Stimulated activated CD4-positive, alpha-beta T cell treated with anti-CD3 and anti-CD28 coated beads, Interleukin-12 subunit alpha, Interleukin-12 subunit beta, amount 100 ng/mL, for 24 hours (primary cell): ENCODE data around the gene NR4A1.

Experiments
- DNase-seq, 2 experiments: peaks; one replicate each; pipeline ENCODE4 v3.0.0-alpha.2; 2020; ENCODE audit warnings: low read depth in 2 of 2

The NR4A1 gene

DNA sequence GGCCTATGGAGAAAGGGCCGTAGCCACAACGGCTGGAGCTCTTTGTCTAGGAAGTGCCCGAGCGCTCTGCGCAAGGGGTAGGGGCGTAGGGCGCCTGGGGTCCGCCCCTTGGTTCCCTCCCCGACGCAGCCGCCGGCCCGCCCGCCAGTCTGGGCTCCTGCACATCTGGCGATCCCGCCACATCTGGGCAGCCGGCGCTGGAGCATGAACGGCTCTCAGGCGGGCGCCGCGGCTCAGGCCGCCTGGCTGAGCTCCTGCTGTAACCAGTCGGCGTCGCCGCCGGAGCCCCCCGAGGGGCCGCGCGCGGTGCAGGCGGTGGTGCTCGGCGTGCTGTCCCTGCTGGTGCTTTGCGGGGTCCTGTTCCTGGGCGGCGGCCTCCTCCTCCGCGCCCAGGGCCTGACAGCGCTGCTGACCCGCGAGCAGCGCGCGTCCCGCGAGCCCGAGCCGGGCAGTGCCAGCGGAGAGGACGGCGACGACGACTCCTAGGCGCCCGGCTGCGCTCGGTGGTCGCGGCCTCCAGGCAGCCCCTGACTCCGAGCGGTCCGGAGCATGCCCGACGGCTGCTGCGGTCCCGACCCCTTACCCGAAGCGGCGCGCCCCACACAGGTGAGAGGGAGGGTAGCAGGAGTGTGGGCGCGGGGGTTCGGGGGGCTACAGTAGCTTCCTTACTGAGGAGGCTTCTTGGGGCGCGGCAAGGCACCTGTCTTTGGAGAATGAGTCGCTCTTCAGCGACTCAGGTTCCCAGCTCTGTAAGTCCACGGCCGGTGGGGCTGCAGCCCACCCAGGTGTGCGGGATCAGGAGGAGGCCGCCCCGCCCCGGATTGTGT lies 28.5 kb downstream of the NR4A1 start, which contains the start of gene SMIM41:
Gene SMIM41 (plus strand): TSS at position 129 of the 827 bp plus-strand sequence. CDS start 76 bp downstream, at position 205.
- no peak for DNase-seq

DNA sequence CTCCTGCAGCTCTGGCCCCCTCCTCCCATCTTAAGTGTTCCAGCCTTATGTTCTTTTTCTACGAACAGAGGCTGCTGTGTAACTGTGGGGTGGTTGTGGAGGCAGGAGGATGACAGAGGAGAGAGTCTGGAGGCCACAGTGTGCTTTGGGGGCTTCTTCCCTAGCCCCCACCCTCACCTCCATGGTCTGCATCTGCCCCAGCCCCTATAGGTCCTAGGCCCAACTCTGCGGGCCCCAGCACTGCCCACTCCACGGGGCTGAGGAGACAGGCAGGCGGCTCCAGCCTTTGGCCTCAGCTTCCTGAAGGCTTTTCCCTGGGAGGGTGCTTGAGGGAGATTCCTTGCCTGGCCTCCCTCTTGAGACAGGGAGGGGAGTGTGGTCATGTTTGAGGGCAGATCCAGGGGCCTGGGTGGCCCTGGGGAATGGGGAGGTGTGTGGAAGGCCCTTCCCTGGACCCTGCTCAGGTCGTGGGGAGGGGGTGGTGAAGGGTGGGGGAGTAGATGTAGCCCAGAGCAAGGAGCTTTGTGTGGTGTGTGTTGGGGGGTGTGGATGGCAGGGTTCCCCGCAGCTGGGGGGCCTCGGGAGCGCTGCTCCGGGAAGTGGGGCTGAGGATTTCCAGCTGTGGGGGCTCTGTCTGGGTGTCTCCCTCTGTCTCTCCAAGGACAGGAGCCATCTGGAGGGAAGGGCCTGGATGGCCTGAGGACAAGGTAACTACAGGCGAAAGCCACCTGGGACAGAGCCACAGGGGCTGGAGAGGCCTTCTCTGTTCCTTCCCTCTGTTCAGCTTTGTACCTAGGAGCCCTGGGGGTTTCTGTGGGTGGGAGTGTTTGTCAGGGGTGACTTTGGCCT lies 29.4 kb downstream of the NR4A1 start:
- no peak for DNase-seq

DNA sequence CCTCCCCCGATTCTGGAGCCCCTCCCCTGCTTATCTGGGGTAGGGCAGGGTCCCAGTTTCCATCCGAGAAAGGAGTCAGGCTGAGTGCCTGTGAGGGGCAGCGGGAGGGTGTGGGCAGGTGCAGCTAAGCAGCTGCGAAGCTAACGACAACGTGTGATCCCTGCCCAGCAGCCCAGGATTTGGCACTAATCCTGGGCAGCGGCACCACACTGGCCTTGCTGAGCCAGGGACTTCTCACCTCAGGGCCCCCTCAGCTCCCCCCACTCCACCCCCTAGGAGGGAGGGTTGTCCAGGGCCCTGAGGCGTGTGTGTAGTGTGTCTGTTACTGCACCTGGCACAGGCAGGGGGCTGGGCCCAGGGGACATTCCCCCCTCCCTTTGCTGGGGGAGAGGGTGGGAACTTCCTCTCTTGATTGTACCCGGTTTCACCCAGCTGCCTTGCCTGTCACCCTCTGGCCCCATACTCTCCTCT lies 30.1 kb downstream of the NR4A1 start:
- DNase-seq: no peak

DNA sequence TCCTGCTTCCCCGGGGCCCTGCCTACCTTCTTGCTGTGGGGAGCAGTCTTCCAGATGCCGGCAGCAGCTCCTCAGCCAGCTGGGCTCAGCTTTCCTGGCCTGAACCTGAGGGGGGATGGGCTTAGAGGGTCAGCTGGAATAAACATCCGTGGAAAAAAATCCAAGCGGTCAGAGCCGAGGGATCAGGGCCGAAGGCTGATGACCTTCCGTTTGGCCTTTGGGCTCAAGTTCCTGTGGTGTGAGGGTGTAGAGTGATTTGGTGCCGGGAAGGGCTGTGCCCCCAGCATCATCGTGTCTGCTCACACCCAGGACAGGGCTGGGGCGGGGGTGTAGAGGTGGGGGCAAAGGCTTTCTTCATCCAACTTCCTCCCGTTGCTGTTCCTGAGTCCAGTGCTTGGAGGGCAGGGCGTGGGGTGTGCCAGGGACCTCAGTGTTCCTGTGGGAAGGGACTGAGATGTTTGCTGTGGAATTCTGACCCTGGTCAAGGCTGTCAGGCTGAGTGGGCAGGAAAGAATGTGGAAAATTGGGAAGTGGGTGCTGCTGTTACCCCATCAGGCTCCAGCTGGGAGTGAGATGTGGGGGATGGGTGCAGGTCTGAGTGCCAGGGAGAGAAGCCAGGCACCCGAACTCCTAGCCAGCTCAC lies 30.9 kb downstream of the NR4A1 start:
- DNase-seq: no peak

DNA sequence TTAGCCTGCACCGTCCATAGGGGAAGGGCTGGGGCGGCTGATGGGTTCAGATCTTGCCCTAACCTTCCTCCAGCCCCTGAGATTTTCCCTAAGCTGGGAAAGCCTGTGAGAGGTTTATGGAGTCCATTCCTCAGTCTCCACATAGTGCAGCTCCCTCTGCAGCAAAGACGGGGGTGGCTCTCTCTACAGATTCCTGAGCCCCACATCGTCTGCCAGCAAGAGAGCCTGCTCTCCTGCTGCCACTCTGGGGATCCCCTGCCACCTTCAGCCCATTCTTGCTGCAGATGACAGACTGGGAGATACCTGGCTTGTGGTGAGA lies 31.4 kb downstream of the NR4A1 start:
- no peak for DNase-seq

DNA sequence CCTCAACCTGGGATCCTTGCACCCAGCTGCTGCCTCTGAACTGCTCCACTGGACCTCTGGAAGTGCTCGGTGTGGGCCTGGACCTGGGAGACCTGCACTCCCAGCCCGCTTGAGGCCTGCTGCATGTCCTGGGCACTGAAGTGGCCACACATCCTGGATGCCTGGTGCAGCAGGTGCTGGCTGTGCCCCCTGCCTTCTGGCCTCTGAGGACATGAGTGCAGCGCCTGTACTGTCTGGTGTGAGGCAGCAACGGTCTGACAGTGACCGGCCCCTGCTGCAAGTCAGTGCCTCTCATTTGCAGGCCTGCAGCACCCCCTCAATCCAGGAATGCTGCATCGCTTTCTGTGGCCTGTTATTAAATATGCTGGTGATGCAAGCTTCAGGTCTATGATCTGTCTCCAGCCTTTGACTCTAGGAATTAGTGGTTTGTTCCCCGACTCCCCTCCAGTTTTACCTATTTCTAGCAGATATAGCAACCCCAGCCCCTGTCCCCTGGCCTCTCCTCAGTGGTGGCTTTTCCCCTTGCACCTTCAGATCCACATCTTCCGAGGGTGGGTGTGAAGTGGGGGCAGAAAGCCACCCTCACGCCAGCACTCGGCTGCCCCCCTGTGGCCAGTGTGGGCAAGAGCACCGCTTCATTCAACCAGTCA lies 31.9 kb downstream of the NR4A1 start:
- DNase-seq: peak; percentile 25 to 48

DNA sequence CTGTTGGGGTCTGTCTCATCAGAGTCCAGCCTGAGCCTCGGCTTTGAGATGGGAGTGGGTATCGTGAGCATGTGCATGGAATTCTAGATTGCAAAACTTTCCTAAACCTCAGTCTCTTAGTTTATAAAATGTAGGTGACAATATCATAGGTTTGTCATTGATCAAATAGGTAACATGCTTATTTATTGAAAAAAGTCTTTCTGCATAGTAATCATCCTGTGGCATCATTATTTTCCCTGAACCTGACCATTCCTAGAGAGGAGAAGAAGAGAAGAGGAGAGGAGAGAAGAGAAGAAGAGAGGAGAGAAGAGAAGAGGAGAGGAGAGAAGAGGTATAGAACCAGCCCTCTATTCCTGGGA lies 32.4 kb downstream of the NR4A1 start:
- no peak for DNase-seq

DNA sequence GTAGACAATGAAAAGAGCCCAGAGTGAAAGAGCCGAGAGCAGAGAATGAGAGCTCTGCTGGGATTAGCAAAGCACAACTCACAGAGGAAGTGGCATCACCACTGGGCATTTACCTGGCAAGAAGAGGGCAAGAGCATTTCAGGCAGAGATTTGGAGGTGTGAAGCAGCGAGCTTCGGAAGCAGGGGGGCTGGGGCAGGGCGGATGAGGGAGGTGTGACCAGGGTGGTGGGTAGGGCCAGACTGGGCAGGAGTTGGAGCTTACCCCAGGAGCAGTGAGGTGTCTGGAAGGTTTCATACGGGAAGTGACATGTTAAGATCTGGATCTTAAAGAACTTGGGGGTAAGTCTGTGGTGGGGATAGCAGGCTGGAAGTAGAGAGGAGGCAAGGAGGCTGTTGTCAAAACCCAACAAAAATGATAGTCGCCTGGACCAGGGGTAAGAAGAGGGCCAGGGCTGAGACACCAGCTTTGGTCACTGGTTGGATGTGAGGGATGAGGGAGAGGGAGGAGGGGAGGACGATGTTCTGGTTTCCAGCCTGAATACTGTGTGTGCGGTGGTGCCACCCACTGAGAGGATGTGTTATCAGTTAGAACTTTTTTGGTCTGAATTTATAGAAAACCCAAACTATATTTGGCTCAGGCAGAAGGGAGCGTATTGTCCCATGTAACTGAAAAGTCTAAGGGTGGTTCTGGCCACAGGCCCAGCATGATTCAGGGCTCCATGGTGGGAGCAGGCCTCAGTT lies 33.4 kb downstream of the NR4A1 start:
- DNase-seq: no peak

DNA sequence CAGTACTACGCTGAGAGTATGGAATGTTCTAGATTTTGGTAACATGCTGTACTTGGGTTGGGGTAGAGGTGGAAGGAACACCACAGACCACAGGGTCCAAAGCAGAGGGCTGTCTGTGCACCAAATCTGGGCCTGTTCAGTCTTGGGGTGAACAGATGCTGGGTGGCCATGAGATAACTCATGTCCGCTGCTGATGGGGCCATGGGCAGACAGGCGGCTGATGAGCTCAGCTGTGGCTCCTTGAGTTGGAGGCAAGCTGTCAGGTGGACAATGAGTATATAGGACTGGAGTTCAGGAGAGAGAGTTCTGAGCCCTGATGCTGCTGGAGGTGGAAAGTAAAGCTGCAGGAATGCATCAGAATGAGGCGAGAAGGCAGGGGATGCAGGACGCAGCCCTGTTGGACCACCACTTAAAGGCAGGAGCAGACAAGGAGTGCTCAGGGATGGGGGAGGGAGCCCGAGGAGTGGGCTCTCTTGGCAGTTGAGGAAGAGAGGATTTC lies 34.5 kb downstream of the NR4A1 start:
- DNase-seq: no peak

DNA sequence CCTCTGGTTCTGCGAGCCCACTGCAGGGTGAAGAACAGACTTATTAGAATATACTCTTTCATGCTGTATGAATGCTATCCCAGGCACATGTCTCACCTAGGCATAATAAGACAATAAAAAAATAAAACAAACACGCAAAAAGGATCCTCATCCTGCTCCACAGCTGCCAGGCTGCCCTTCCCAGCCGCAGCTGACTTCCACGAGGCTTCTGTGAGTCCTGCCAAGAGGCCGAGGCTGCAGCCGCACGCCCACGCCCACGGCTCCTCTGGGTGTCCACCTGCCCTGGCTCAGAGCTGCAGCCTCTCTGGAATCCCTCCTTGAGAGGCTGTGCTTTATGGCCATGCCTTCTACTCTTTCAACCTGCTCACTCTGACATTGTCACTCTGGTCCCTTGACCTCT lies 35.1 kb downstream of the NR4A1 start:
- no peak for DNase-seq

DNA sequence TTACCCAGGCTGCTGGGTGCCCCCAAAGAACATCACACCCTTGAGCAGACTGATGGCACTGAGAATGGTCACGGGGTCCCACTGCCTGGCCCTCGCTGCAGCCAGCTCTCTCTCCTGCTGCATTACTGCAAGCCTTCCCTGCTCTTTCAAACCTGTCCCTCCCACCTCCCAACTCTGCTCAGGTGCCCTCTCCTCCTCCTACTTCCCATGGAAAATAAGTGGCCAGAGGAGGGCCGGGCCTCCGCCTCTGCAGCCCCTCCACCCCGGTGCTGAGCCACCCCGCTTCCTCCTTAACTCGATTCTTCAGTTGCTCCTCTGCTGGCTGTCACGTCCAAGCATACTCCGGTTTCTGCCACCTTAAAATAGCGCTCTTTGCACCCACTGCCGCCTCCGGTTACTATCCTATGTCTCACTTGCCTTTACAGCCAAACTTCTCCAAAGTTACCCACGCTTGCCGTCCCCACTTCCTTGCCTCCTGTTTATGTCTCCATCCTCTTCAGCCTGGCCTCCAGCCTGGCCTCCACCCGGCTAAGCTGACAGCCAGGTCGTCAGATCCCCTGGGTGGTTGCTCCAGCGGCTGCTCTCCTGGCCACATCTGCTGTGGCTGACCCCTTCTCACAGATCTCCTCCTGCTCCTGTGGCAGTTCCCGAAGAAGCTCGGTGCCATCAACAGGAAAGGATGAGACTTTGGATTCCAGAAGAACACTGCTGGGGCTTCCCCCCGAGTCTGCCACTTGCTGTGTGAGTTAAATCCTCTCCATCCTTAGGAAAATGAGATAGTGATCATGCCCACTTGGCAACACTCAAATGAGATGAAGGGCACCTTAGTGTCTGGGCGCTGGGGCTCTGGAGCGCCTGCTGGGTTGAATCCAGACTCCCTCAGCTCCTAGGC lies 35.9 kb downstream of the NR4A1 start:
- DNase-seq: no peak

DNA sequence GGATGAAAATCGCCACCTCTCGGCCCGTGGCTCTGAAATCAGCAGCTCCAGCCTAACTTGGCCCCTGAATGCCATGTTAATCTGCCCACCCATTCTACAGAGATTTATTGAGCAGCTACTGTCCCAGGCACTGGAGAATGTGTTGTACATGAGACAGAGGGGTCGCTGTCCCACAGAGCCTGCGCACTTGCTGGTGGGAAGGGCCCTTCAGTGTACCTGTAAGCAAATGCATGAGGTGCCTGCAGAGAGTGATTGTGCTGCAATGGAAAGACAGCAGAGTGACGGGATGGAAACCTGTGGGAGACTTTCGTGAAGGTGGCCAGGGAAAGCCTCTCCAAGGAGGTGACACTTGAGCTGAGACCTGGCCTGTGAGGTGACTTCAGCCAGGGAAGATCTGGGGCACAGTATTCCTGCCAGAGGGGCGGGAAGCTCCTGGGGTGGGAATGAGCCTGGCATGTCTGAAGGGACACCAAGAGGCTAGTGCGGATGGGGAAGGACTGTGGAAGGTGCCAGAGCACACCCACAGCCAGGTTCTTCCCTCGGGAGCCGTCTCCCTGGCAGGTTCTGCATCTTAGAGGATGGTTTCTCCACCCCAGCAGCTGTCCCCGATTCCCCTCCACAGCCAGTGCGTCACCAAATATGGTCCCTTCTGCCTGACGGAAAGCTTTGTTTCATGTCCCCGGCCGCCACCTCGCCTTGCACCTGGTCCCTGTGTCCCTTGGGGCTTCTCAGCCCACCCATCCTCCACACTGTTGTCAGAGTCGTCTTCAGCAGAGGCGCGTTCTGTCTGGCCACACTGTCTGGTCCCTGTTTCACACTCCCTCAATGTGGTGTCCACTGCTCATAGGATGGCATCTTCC lies 36.9 kb downstream of the NR4A1 start:
- no peak for DNase-seq

DNA sequence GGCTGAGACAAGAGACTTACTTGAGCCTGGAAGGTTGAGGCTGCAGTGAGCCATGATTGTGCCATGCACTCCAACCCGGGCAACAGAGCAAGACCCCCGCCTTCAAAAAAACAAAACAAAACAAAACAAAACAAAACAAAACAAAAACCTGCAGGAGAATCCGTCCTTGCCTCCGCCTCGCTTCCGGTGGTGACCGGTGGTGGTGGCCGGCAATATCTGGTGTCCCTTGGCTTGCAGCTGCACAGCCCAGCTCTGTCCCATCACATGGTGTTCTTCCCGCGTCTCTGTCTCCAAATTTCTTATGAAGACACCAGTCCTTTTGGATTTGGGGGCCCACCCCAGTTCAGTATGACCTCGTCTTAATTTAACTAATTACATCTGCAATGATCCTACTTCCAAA lies 38.2 kb downstream of the NR4A1 start:
- DNase-seq: no peak

DNA sequence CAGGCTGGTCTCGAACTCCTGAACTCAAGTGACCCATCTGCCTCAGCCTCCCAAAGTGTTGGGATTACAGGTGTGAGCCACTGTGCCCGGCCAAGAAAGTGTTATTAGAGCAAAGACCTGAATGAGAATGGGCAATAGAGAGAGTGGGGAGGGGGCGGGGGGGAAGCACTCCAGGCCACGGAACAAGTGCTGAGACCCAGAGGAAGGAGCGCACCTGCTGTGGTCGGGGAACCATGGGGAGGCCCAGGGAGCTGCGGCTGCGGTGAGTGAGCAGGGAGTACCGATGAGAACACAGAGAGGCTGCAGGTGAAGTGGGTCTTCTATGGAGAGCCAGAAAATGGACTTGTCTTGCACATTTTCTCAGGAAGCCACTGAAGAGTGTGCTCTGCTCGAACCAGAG lies 39.0 kb downstream of the NR4A1 start:
- DNase-seq: no peak

DNA sequence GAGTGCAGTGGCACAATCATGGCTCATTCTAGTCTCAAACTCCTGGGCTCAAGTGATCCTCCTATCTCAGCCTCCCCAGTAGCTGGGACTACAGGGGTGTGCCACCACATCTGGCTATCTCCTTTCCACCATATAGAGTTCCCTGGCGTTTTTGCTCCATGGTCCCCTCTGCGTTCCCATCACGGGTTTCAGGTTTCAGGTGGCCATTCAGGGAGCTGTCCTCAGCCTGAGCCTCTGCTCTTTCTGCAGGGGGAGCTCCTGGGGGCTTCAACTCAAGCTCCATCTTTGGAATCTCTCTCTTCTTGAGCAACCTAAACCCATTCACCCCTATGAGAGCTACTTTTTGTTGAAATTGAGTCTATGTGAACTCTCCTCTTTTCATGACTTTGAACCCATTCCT lies 39.8 kb downstream of the NR4A1 start:
- no peak for DNase-seq

DNA sequence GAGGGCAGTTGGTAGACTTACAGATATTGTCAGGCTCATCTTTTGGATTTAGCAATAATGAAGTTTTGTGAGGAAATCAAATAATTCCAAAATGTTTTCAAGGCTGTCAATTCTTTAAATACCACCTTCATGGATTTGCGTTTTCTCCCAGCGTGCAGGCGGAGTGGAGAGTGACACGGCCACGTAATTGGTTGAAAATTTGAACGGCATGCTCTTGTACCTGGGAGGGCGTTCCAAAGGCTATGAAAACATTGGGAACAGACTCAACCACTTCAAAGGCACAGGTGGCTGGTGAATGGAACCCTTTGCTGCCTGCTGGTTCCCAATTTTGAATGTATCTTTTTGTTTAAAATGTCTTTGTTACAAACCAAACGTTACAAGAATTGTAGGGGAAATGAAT lies 40.6 kb downstream of the NR4A1 start:
- no peak for DNase-seq

DNA sequence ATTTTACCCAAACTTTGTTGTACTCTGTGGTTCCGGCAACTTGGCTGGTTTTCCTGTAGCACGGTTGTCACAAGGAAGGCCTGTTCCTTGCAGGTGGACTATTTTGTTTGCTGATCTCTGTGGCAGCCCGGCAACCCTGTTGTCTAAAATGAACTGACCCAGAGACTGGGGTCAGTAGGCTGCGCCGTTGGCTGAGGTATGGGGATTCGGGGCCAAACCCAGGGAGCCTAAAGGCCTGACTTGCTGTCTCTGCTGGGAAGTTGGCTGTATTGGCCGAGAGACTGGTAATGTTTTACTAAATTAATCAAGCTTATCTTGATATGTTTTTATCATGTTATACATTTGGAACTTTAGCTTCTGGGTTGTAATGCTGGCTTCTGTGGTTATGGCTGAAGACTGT lies 42.1 kb downstream of the NR4A1 start:
- DNase-seq: no peak

DNA sequence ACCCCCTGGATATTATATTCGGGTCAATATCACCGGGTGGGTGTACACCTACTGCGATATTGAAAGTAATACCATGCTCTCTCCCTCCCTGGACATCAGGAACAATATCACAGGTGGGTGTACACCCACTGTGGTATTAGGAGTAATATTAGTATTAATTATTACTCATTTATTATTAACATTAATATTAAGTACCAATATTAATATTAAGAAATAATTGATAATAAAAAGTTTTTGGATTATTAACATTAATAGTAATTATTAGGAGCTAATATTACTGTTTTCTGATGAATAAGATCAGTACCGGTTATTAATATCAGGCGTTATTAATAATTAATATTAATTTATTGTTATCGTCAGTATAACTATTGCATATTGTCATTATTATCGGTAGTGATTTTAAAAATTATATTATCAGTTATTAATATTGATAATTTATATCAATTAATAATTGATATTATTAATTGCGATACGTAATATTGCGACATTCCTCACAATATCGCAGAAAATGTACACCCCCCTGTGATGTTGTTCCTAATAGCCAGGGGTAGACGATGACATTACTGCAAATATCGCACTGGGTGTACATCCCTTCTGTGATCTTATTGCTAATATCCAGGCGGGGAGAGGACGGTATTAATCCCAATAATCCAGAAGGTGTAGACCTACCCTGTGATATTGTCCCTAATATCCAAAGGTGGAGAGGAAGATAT lies 45.2 kb downstream of the NR4A1 start:
- no peak for DNase-seq
